ENCODE results near the gene XCR1.

The XCR1 gene

GRCh38 chr3:45975686-45976085 lies 51.6 kb downstream of the XCR1 start:
- Histone ChIP-seq H3K4me1 (ENCODE audit: insufficient read depth, low read length) (no peaks in the 10 kb centered on the region), H3K9me3 (ENCODE audit: control insufficient read depth, insufficient read depth, low read length) (no peaks in the 10 kb centered on the region), H3K36me3 (ENCODE audit: insufficient read depth, low read length) (peaks cover 16% of the 10 kb centered on the region), H3K9ac (ENCODE audit: low read depth, low read length) (no peak overlapping the region)

GRCh38 chr3:45974686-45975085 lies 52.6 kb downstream of the XCR1 start:
- H3K36me3 ChIP-seq (ENCODE audit: insufficient read depth, low read length), result peaks cover 14% of the 10 kb centered on the region
- H3K9ac ChIP-seq (ENCODE audit: low read depth, low read length), result no peak overlapping the region
- no peaks in the 10 kb centered on the region for H3K9me3 ChIP-seq (ENCODE audit: control insufficient read depth, insufficient read depth, low read length)
- no peaks in the 10 kb centered on the region for H3K4me1 ChIP-seq (ENCODE audit: insufficient read depth, low read length)

- peaks cover 13% of the 10 kb centered on the region for H3K36me3 ChIP-seq (ENCODE audit: insufficient read depth, low read length)
These were observed 54.5 kb downstream of the XCR1 start for GRCh38 chr3:45972534-45973402.

GRCh38 chr3:45969953-45970352 lies 57.3 kb downstream of the XCR1 start:
- no peak overlapping the region for H3K9ac ChIP-seq (ENCODE audit: low read depth, low read length)
- no peaks in the 10 kb centered on the region for H3K9me3 ChIP-seq (ENCODE audit: control insufficient read depth, insufficient read depth, low read length)
- H3K36me3 ChIP-seq (ENCODE audit: insufficient read depth, low read length), result peaks cover 23% of the 10 kb centered on the region
- H3K4me1 ChIP-seq (ENCODE audit: insufficient read depth, low read length), result peaks cover 7% of the 10 kb centered on the region; the same call in 1 of the 2 replicates

More at GRCh38 chr3:45972534-45973402, 54.5 kb downstream of the XCR1 start:
- Histone ChIP-seq H3K4me1 (ENCODE audit: insufficient read depth, low read length) (peaks cover 7% of the 10 kb centered on the region; the same call in 1 of the 2 replicates), H3K9ac (ENCODE audit: low read depth, low read length) (no peak overlapping the region), H3K9me3 (ENCODE audit: control insufficient read depth, insufficient read depth, low read length) (no peaks in the 10 kb centered on the region)

- H3K9ac ChIP-seq (ENCODE audit: low read depth, low read length), result no peak overlapping the region
- peaks cover 7% of the 10 kb centered on the region; the same call in 1 of the 2 replicates for H3K4me1 ChIP-seq (ENCODE audit: insufficient read depth, low read length)
- H3K9me3 ChIP-seq (ENCODE audit: control insufficient read depth, insufficient read depth, low read length), result no peaks in the 10 kb centered on the region
- peaks cover 23% of the 10 kb centered on the region for H3K36me3 ChIP-seq (ENCODE audit: insufficient read depth, low read length)
These were observed 58.2 kb downstream of the XCR1 start for GRCh38 chr3:45969116-45969515.

GRCh38 chr3:45968706-45969105 lies 58.6 kb downstream of the XCR1 start:
- H3K36me3 ChIP-seq (ENCODE audit: insufficient read depth, low read length), result peaks cover 23% of the 10 kb centered on the region

GRCh38 chr3:45968149-45968548 lies 59.1 kb downstream of the XCR1 start:
- peaks cover 27% of the 10 kb centered on the region for H3K36me3 ChIP-seq (ENCODE audit: insufficient read depth, low read length)
- no peaks in the 10 kb centered on the region for H3K9me3 ChIP-seq (ENCODE audit: control insufficient read depth, insufficient read depth, low read length)
- peaks cover 7% of the 10 kb centered on the region; the same call in 1 of the 2 replicates for H3K4me1 ChIP-seq (ENCODE audit: insufficient read depth, low read length)
- no peak overlapping the region for H3K9ac ChIP-seq (ENCODE audit: low read depth, low read length)

More at GRCh38 chr3:45968706-45969105, 58.6 kb downstream of the XCR1 start:
- H3K9me3 ChIP-seq (ENCODE audit: control insufficient read depth, insufficient read depth, low read length), result no peaks in the 10 kb centered on the region
- H3K9ac ChIP-seq (ENCODE audit: low read depth, low read length), result no peak overlapping the region
- H3K4me1 ChIP-seq (ENCODE audit: insufficient read depth, low read length), result peaks cover 7% of the 10 kb centered on the region; the same call in 1 of the 2 replicates

- Histone ChIP-seq H3K36me3 (ENCODE audit: insufficient read depth, low read length) (peaks cover 28% of the 10 kb centered on the region), H3K9ac (ENCODE audit: low read depth, low read length) (no peak overlapping the region), H3K9me3 (ENCODE audit: control insufficient read depth, insufficient read depth, low read length) (no peaks in the 10 kb centered on the region), H3K4me1 (ENCODE audit: insufficient read depth, low read length) (peaks cover 7% of the 10 kb centered on the region; the same call in 1 of the 2 replicates)
These were observed 59.6 kb downstream of the XCR1 start for GRCh38 chr3:45967724-45968123.

Measured in ES-I3 (cell line).